ENCODE results near the gene SLIT3.

DNA sequence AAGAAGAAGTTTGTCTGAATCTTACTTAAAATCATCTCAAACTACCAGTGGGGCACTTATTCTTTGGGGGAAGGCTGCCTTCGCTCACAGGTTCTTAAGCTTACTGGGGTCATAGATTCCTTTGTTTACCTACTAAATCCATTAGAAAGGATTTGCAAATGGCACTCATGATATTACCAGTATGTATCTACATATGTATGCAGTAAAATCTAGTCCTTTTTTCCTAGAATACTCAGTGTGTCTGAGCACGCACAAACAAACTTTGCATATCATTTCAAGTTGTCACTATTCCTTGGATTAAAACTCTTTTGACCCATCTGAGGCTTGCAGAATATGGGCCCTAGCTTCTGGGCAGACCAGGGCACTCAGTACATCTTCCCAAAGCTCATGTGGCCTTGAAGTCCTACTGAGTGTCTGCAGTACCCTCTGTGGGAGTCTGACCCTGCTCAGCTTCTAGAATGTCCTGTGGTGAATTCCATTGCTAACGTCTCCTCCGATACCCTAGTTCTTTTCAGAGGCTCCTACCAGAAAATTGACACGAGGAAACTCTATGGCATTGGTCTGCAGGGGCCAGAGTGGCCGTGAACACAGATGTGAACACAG, 297.9 kb downstream of the SLIT3 start:
- TF ChIP-seq, protein P1, sequence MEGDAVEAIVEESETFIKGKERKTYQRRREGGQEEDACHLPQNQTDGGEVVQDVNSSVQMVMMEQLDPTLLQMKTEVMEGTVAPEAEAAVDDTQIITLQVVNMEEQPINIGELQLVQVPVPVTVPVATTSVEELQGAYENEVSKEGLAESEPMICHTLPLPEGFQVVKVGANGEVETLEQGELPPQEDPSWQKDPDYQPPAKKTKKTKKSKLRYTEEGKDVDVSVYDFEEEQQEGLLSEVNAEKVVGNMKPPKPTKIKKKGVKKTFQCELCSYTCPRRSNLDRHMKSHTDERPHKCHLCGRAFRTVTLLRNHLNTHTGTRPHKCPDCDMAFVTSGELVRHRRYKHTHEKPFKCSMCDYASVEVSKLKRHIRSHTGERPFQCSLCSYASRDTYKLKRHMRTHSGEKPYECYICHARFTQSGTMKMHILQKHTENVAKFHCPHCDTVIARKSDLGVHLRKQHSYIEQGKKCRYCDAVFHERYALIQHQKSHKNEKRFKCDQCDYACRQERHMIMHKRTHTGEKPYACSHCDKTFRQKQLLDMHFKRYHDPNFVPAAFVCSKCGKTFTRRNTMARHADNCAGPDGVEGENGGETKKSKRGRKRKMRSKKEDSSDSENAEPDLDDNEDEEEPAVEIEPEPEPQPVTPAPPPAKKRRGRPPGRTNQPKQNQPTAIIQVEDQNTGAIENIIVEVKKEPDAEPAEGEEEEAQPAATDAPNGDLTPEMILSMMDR (IDR thresholded peaks at IDR 0.05), result no peak
- TF ChIP-seq POLR2A (IDR thresholded peaks at IDR 0.05), result no peak
